Stimulated activated CD4-positive, alpha-beta T cell treated with anti-CD3 and anti-CD28 coated beads, TNF-alpha, amount 100 ng/mL, for 24 hours (primary cell): Measurements from ENCODE around the gene CCL26.
"Not testable (repeated sequence)": the region's sequence is repeated elsewhere in the genome, so short reads cannot be mapped to it uniquely, and the experiment has no call there.

Experiments used
- DNase-seq, 3 experiments: peaks; one replicate each; pipeline ENCODE4 v3.0.0-alpha.2; 2020; ENCODE audit warnings: low read depth in 3 of 3

CCL26 gene

GRCh38 chr7:75792567-75792966 is 20.6 kb upstream of the CCL26 start:
- not testable (repeated sequence) for DNase-seq

GRCh38 chr7:75789361-75789924 is 17.4 kb upstream of the CCL26 start:
- no peak for DNase-seq

GRCh38 chr7:75788154-75788847 is 16.3 kb upstream of the CCL26 start:
- not testable (repeated sequence) for DNase-seq

- not testable (repeated sequence) for DNase-seq
These were observed 11.0 kb upstream of the CCL26 start for GRCh38 chr7:75783058-75783457.

GRCh38 chr7:75780647-75781273 is 8.7 kb upstream of the CCL26 start:
- DNase-seq: not testable (repeated sequence)

- DNase-seq: not testable (repeated sequence)
These were observed 7.5 kb upstream of the CCL26 start for GRCh38 chr7:75779516-75779915.

GRCh38 chr7:75779035-75779434 is 7.0 kb upstream of the CCL26 start:
- not testable (repeated sequence) for DNase-seq

GRCh38 chr7:75776295-75776971 is 4.4 kb upstream of the CCL26 start:
- DNase-seq: peak; percentile 28 to 55 (median 40)

GRCh38 chr7:75773958-75774357 is 1.9 kb upstream of the CCL26 start:
- not testable (repeated sequence) for DNase-seq

- no peak for DNase-seq
These were observed 787 bp downstream of the CCL26 start for GRCh38 chr7:75771224-75771623.

- DNase-seq: no peak
These were observed 9.6 kb downstream of the CCL26 start for GRCh38 chr7:75762350-75762917.

- DNase-seq: not testable (repeated sequence)
These were observed 10.2 kb downstream of the CCL26 start for GRCh38 chr7:75761801-75762200.

GRCh38 chr7:75758491-75758890 is 13.5 kb downstream of the CCL26 start:
- no peak for DNase-seq

GRCh38 chr7:75757860-75758259 is 14.2 kb downstream of the CCL26 start:
- DNase-seq: no peak

- DNase-seq: no peak
These were observed 14.9 kb downstream of the CCL26 start for GRCh38 chr7:75756991-75757676.

GRCh38 chr7:75756206-75756990 is 15.6 kb downstream of the CCL26 start:
- DNase-seq: no peak

GRCh38 chr7:75743455-75743859 is 28.6 kb downstream of the CCL26 start:
- no peak for DNase-seq

GRCh38 chr7:75740846-75741497 is 31.0 kb downstream of the CCL26 start:
- no peak for DNase-seq

GRCh38 chr7:75739796-75740672 is 32.0 kb downstream of the CCL26 start:
- no peak for DNase-seq
